ENCODE data around the gene CLRN3.

CLRN3 gene, protein sequence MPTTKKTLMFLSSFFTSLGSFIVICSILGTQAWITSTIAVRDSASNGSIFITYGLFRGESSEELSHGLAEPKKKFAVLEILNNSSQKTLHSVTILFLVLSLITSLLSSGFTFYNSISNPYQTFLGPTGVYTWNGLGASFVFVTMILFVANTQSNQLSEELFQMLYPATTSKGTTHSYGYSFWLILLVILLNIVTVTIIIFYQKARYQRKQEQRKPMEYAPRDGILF

DNA sequence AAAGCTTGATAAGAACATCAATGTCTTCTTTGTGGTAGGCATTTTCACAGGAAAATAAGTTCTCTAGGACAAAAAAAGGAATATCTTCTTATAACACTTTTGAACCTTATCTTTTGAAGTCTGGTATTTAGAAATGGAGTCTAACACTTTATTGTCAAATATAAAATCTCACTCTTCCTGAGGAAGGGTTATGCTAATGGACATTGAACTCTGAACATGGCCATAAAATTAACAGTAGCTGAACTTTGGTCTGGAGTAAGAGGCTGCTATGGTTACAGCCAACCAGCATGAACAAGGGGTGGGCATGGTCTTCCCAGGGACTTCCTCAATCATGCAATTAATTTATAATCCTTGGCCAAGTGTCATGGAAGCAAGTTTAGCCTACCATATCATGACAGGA is at the start of gene CLRN3:
Gene CLRN3, minus strand, starts transcription at position 199 of the 400 bp plus-strand sequence. Its CDS starts 157 bp downstream, at position 42.
- no peak for DNase-seq

DNA sequence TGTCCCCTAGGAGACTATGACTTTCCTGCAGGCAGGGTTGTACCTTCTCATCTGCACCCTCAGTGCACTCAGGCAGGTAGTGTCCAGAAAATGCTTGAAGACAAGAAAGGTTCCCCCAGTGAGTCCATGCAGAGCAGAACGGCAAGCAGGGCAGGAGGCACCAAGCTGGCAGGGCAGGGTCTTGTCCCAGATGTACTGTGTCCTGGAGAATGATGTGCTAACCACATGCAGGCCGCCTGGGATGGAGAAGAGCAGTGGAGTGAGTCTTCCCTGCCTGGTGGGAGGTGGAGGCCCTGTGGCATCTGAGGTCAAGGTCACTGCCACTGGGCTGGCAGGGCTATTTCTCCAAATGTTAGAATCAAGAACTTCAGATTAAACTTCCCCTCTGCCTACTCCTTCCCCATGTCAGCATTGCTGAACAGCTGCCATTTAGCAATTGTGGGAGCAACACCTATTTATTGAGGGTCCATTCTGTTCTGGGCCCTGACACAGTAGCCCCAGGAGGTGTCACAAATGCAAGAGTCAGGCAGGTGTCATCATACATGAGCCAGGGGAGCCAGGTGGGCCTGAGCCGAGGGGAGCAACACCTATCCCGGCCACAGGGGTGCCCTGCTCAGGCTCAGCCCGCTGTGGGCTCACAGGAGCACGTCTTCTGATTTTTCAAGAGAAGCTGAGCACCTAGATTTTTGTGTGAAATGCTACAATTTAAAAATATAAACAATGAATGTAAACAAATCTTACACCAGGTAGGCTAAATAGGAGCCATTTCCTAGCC is 48.3 kb upstream of the CLRN3 start:
- no peak for DNase-seq

DNA sequence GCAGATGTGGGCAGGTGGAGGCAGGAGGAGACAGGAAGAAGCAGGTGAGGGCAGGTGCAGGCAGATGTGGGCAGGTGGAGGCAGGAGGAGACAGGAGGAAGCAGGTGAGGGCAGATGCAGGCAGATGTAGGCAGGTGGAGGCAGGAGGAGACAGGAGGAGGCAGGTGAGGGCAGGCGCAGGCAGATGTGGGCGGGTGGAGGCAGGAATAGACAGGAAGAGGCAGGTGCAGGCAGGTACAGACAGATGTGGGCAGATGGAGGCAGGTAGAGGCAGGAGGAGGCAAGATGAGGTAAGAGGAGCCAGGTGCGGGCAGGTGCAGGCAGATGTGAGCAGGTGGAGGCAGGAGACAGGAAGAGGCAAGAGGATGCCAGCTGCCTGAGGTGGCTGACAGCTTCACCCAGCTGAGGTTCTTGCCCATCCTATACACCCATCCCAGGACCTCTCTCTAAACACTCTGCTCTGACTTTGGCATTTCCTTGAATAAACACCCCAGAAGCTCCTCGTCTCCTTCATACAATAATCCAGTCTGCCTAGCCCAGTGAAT is 47.1 kb upstream of the CLRN3 start:
- DNase-seq: no peak

DNA sequence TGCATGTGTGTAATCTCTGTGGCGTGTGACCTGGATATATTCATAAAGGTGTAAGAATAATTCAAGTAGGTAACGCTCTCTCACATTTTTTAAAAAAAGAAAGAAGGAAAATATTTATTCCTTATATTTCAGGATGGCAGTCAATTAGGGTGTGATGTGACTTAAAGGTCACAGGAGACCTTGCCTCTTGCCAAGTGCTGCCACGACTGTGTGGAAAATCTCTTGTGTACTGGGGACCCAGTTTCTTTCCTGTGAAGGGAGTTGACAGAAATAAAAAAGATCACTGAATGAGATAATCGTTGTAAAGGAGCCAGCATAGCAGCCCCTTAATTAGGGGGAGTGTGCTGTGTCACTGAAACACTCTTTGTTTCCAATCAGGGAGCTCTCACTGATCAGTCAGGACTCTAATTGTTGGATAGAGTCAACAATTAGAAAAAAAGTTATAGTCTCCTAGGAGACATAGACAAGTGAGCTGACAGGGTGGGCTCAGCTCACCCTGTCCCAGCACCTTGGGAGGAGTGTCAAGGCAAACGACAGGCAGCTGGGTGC is 45.2 kb upstream of the CLRN3 start:
- no peak for DNase-seq

DNA sequence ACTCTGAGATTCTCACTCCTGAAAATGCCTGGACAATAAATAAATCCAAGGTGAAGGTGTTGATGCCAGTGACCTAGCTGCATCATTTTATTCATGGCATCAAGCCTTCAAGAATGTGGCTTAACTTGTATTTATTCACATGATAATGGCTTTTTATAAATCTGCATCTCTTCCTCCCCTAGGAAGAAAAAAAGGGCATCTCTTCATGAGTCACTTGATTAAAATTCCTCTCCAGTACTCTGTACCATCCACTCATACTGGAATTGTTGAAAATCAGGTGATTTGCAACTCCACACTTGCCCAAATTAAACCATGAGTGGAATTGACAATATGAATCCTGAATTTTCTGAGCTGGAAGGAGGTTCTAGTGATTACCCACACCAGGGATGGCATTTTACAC is 44.3 kb upstream of the CLRN3 start:
- DNase-seq: no peak

DNA sequence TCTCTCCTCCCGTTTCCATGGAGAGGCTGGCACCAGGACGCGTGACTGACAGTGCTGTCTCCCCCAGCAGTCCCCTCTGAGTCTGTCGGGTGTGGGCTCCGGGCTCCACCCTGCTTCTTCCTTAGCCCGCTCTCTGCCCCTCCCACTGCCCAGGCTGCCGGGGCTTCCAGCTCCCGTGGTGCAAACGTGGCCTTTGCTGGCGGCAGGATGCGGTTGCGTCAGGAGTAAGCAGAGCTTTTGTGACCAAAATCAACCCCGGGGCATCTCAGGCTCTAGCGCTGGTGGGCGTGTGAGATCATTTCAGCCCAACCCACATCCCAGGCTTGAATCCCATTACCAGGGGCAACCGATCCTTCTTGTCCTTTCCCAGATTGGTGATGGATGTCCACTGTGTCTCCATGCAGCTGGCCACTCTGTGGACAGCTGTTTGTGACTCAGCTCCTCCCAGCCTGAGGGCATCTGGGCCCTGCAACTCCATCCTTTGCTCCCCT is 42.4 kb upstream of the CLRN3 start:
- no peak for DNase-seq

DNA sequence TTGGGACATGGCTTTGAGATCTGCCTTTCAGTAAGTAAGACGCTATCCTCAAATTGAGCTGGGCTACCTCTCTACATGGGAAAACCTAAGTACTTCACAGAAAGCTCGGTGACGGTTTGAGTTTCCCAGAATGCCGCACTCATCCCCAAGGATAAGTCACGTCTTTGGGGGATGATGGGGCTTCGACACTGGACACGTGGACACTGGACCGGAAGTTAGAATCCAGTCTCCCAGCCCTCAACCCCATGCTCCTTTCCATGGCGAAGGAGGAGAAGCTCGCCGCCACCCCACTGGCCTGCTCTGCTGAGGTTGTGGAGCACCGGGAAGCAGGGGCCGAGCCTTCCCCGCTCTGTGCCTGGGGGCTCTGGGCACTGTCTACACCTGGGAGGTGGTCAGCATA is 41.6 kb upstream of the CLRN3 start:
- no peak for DNase-seq

DNA sequence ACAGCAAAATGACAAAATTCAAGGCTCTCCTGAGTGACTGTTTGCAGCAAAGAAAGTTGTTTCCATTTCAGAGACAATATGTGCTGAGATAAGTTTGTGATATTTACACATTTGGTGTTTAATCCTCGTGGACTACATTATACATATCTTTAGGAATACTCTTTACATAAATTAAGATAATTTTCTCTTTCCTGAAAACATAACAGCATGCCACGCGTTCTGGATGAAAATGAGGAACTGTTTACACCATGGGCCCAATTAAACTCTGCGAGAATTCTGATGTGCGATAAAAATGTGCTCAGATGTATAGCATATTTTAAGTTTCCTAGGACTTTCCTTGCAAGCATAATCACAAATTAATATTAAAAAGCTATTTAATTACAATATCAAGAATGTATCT is 40.5 kb upstream of the CLRN3 start:
- no peak for DNase-seq

DNA sequence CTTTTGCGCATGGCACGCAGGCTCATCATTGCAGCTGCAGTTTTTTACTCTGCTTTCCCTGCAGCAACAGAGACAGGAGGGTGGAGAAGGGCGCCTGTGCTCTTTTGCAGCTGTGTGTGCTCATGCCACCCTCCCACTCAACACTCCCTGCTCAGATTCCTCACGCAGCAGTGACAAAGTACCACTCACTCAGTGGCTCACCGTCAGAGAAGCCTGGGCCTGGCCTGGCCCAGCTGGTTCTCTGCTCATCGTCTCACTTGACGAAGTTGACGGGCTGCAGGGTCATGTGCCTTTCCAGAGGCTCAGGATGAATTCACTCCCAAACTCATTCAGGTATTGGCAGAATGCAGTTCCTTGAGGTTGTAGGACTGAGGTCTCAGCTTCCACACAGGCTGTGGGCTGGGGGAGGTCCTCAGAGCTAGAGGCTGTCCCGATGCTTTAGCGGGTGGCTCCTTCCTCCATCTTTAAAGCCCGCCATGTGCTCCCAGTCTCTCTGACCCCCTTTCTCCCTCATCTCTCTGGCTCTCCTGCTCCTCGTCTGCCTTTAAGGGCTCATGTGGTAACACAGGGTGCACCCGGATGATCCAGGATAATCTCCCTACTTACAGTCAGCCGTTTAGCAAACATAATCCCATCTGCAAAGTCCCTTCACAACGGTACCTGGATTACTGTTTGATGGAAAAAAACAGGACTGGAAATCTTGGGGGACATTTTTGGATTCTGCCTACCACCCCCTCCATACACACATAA is 40.0 kb upstream of the CLRN3 start:
- DNase-seq: no peak

DNA sequence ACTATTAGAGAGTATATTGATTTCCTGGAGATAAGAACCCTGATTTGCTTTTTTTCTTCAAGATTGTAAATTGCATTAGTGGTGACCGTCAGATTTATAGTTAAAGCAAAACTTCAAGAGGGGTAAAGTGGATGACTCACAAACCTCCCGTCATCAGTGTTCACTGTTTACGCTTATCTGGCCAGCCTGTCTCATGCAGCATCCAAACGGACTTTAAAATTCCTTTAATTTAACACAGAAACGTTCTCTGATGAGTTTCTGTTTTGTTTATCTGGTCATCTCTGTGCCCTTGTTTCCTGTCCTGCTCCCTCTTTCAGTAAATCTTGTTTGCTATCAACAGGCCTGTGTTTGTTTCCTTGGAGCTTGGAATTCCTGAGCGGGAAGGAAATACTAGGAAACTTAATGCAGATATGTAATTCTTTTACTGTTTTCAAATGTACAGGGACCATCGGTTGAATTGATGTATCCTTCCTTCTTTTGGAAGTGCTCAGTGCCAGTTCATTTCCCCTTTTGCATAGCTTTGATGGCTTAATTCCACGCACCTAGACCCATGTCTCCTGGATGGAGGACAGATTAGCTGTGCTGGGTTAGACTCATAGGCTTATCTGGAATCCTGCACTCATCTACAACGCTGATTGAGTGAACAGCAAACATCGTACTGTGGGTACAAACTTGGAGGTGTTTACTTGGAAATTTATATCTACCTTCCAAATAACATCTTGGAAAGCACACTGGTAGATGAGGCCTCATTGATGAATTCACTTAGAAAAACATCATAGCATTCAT is 35.5 kb upstream of the CLRN3 start:
- DNase-seq: no peak

DNA sequence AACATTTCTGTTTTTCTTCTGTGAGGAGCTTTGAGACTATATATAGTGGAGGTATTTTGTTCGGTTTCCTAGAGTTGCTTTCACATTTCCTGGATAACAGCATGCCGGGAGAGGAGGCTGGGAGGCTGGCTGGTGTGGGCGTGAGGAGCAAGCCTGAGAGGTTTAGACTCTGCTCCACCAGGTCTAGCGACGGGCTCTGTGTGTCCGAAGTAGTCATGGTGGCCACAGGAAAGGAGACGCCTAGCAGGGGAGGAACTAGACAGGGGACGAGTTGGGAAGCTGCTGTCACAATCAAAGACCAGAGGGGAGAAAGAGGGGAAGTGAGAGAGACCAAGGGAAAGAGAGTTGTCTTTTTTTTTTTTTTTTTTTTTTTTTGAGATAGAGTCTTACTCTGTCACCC is 33.7 kb upstream of the CLRN3 start:
- DNase-seq: no peak

DNA sequence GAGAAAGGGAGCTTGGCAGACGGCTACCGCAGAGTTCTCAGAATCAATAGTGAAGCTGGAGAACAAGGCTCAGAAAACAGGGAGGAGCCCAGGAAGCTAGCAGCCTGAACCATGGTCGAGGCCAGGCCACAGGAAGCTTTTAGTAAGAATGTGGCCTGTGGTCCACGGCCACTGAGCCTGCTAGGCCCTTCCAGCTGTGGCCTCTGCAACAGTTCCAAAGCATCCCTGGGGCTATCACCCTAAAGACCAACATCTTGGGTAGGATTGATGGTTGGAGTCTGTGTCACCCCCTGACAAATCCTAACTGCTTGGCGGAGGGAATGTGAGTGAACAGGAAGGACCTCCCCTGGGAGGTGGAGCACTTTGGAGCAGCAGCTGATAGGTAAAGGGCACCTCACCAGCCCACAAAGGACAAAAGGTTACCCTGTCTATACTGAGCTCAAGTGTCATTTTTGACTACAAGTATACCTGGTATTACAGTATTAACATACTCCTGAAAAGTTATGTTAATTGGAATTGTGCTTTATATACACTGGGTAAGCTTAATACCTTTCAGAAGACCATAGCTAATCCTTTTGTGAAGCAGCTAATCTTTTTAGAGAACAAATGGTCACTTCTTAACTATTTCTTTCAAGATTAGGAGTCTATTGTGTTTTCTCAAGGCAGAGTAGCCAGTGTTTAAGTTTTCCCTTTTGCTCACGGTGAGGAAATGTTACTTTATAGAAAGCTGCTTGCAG is 32.9 kb upstream of the CLRN3 start:
- no peak for DNase-seq

DNA sequence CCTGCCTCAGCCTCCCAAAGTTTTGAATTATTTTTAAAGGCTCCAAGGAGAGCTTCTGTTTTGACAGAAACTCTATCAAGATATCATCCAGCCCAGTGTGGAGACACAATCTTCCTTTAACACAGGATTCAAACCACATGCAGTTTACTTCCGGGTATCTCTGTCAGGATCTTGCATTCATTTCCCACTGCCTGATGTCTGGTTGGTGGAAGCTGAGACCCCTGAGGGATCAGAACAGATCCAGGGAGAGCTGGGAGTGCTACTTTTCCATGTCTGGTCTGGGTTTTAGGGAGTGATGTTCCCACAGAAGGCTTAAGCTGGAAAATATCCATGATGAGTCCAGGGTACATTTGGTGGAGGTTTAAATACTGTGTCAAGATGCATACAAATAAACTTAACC is 30.9 kb upstream of the CLRN3 start:
- DNase-seq: no peak

DNA sequence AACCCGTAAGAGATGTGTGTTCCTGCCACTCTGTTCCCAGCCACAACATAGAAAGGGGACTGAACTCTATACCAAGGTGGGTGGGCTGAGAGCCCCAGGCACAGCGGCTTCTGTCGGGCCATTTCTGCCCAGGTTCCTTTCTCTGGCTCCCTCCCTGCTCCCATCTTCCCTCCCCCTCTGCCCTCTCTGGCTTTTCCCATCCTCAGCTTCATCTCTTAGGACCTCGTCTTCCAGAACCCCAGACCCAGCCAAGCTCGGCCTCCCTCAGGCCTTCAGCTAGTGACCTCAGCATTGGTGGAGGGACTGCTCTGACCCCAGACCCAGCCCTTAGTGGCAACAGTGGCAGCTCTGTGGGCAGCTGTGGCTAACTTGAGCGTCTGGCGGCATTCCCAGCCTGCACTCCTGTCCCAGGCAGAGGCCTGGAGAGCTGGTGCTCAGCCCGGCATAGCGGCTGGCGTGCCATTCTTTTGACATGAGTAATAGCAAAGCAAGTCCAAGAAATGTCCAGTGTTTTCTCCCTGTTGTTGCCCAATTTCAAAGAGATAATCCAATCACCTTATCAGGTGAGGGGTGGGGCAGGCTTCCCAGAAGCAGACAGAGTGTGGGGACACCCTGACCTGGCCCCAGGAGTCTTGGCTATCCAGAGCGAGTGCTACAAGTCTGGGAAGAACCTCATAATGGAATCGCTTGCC is 30.1 kb upstream of the CLRN3 start:
- DNase-seq: no peak

DNA sequence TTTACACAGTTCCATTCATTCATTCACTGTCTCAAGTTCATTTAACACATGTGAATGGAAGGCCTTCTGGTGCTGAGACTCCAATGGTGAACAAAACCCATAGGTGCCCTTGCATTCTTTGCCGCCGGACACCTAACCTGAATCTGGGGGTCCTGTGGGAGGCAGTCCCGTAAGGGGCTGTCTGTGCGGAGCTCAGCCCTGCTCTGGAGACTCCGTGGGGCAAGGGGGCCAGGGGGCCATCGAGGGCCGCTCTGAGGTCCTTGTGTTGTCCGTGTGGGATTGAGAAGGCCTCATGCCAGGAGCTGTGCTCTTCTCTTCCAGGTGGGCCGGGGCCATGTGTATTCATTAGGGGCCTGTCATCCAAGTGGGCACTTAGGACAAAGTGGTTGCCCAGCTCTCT is 29.5 kb upstream of the CLRN3 start:
- DNase-seq: no peak

DNA sequence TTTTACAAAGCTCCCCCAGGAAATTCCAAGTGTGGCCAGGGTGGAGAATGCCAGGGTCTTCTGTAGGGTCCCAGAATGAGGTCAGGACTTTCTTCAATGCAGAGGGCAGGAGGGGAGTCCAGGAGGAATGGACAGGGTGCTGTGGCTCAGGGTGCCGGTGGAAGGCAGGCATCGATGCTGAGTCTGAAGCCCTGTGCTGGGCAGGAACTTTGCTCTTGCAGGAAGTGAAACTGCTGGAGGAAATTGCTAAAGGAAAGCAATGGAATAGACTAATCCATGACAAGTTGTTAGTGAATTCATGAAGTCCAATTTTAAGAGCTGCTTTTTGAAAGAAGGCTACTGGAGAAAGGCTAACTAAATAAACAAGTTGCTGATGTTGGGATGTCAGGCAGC is 29.0 kb upstream of the CLRN3 start:
- no peak for DNase-seq

DNA sequence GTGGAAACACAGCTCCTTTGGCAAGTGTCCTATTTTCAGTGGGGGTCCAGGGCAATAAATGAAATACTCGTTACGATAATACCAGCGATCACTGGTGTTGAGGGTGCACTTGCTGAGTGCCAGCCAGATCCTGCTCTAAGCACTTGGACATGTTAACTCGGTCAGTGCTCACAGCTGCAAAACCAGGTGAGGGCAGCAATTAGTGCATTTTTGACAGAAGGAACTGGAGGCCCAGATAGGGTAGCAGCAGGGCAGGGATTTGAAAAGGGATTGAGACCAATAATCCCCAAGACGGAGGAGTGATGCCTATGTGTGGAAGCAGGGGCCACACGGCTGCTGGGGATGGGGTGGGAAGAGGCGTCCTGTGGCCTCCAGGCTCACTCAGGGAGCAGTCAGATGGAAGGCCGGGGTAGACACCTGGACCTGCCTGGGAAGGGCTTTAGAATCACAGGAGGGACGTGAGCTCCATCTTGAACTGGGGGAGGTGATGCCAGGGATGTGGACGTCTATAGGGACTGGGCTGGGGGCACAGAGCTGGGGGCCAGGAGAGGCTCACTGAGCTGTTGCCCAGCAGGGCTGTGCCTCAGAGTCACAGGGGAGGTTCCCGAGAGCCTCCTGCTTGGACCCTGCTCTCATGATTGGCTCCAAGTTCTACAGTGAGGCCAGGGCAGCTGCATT is 28.5 kb upstream of the CLRN3 start:
- DNase-seq: no peak

DNA sequence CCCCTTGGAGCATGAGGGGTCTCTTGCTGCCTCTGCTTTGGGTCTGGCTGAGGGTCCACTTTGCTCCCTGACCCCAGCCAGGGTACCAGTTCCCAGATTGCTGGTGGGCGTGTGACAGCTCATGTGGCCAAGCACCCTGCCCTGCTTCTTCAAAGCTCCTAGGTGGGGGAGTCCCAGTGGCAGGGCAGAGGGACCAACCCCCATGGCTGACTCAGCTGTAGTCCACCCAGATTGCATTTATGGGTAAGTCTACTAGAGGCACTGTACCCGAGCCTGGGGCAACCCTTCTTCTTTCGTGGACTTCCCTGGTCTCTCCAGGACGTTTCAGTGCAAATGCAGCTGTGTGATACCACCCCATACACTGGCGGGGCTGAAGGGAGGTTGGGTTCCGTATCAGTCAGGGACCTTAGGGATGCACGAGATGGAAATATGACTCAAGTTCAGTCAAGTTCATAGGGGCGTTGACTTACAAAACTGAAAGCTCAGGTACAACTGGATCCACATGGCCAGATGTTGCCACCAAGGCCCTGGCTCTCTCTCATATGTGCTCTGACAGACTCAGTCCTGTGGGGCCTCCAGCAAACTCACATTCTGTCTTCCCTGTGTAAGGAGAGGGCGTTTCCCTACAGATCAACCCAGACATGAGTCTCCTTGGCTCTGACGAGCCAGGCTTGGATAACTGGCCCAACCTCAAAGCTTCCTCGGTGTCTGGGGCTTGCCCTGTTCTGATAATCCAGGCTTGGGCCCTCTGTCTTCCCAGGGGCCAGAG is 27.7 kb upstream of the CLRN3 start:
- DNase-seq: no peak

DNA sequence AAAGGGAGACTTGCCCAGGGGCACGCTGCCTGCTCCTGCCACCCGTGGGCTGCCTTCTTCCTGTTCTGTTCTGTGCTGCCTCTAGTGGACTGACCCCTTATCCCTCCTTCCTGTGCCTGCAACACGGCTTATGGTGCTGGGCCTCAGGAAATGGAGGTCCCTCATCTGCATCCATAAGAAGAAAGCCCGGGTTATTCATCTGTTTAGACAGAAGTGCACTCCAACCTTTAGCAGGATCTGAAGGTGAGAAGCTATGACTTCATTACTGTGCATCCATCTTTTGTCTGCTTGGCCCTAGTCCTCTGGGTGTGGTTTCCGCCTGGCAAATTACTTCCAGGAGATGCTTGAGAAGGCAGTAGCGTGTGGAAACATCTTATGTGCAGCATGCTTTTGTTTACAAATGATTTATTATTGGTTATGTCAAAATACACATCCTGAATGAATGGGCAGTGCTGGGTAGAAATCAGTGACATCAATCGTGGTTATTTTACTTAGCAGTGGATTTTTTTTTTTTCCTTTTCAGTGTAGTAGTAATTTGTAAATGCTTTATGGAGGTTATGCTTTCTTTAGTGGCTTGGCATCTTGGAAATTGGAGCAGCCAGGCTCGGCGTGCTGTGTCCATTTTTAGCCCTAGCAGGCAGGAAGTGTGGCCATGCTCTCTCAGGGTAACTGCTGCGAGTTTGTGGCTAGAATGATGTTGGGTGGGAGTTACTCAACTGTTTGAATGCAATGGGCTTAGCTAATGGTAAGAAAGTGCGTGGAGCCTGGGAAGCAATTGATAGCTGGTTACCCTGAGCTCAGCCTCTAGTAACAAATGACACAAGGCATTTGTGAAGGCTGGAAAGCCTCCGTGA is 26.9 kb upstream of the CLRN3 start:
- DNase-seq: no peak
